KMS-11 (cell line): ENCODE results near the gene SSR1.

ENCODE experiments used
- H2AFZ ChIP-seq: fragments of 200-600 bp; sonication (generic); 2 replicates; pipeline ENCODE4 v1.6.1; 2016; ENCODE audit warnings: antibody characterized with exemption, mixed run types, low read depth
- H3K27ac ChIP-seq: fragments of 200-600 bp; sonication (generic); 2 replicates; pipeline ENCODE4 v1.6.1; 2016; ENCODE audit warnings: mild to moderate bottlenecking, mixed run types
- H3K27me3 ChIP-seq: fragments of 200-600 bp; sonication (generic); 2 replicates; pipeline ENCODE4 v1.6.1; 2017; ENCODE audit warnings: mild to moderate bottlenecking, low read depth, mixed run types, moderate library complexity; ENCODE audit not compliant: insufficient read depth
- H3K36me3 ChIP-seq: fragments of 200-600 bp; sonication (generic); 2 replicates; pipeline ENCODE4 v1.6.1; 2017; ENCODE audit warnings: mild to moderate bottlenecking, mixed run types; ENCODE audit not compliant: insufficient read depth
- H3K4me1 ChIP-seq: fragments of 200-600 bp; sonication (generic); 2 replicates; pipeline ENCODE4 v1.6.1; 2016; ENCODE audit warnings: mild to moderate bottlenecking, low read depth, mixed run types; ENCODE audit not compliant: poor library complexity, severe bottlenecking
- H3K4me2 ChIP-seq: fragments of 200-600 bp; sonication (generic); 2 replicates; pipeline ENCODE4 v1.7.0; 2016; ENCODE audit warnings: mild to moderate bottlenecking, mixed run types
- H3K4me3 ChIP-seq: fragments of 200-600 bp; sonication (generic); IDR thresholded peaks from 2 replicates; pipeline ENCODE4 v1.6.1; 2017; ENCODE audit warnings: low read depth, low read length, mixed read lengths; ENCODE audit not compliant: insufficient read depth
- H3K79me2 ChIP-seq: fragments of 200-600 bp; sonication (generic); 2 replicates; pipeline ENCODE4 v1.6.1; 2016; ENCODE audit warnings: low read depth, mixed run types; ENCODE audit not compliant: insufficient read depth
- H3K9ac ChIP-seq: fragments of 200-600 bp; sonication (generic); 2 replicates; pipeline ENCODE4 v1.6.1; 2016; ENCODE audit warnings: mild to moderate bottlenecking, mixed run types
- H4K20me1 ChIP-seq: fragments of 200-600 bp; sonication (generic); 2 replicates; pipeline ENCODE4 v1.6.1; 2016; ENCODE audit warnings: mild to moderate bottlenecking, mixed run types; ENCODE audit not compliant: insufficient read depth
- CTCF ChIP-seq: fragments of 200-600 bp; sonication (generic); conservative IDR thresholded peaks from 2 replicates; pipeline ENCODE4 v1.6.1; 2017; ENCODE audit warnings: low read depth, mild to moderate bottlenecking, antibody characterized with exemption, low read length, moderate library complexity, mixed read lengths

SSR1 gene

GRCh38 chr6:7314414-7314813 lies 1.4 kb upstream of the SSR1 start:
- Histone ChIP-seq H3K4me3 (no peak overlapping the region), H2AFZ (no peak overlapping the region), H4K20me1 (no peaks in the 10 kb centered on the region), H3K79me2 (peaks cover 35% of the 10 kb centered on the region), H3K36me3 (peaks cover 10% of the 10 kb centered on the region; the same call in 1 of the 2 replicates), H3K27me3 (no peaks in the 10 kb centered on the region), H3K9ac (no peak overlapping the region), H3K4me1 (peaks cover 22% of the 10 kb centered on the region), H3K27ac (no peak overlapping the region), H3K4me2 (no peak overlapping the region)
- no peak for TF ChIP-seq CTCF

- H3K4me1 ChIP-seq = peaks cover 24% of the 10 kb centered on the region
- peak overlapping the region; percentile 64; the same call in 1 of the 2 replicates for H3K4me2 ChIP-seq
- peak overlapping the region; percentile 95; the same call in 1 of the 2 replicates for H3K9ac ChIP-seq
- peaks cover 42% of the 10 kb centered on the region for H3K79me2 ChIP-seq
- no peak overlapping the region for H3K4me3 ChIP-seq
- no peaks in the 10 kb centered on the region for H3K27me3 ChIP-seq
- H3K36me3 ChIP-seq = peaks cover 10% of the 10 kb centered on the region; the same call in 1 of the 2 replicates
- peak overlapping the region; percentile 74; the same call in 1 of the 2 replicates for H3K27ac ChIP-seq
- no peak for TF ChIP-seq CTCF
- peak overlapping the region; percentile 83 for H2AFZ ChIP-seq
- no peaks in the 10 kb centered on the region for H4K20me1 ChIP-seq
These were observed 636 bp upstream of the SSR1 start for GRCh38 chr6:7313505-7314165.

- H3K27me3 ChIP-seq = no peaks in the 10 kb centered on the region
- peak overlapping the region; percentile 86 for H3K4me3 ChIP-seq
- peak overlapping the region; percentile 78 for H2AFZ ChIP-seq
- no peak for TF ChIP-seq CTCF
- peaks cover 13% of the 10 kb centered on the region; the same call in 1 of the 2 replicates for H3K36me3 ChIP-seq
- H3K9ac ChIP-seq = peak overlapping the region; percentile 95
- H3K4me1 ChIP-seq = peaks cover 24% of the 10 kb centered on the region
- peak overlapping the region; percentile 97 for H3K4me2 ChIP-seq
- H3K79me2 ChIP-seq = peaks cover 58% of the 10 kb centered on the region
- no peaks in the 10 kb centered on the region for H4K20me1 ChIP-seq
- peak overlapping the region; percentile 74 for H3K27ac ChIP-seq
These were observed 933 bp downstream of the SSR1 start for GRCh38 chr6:7311917-7312615.

GRCh38 chr6:7311176-7311575 lies 1.8 kb downstream of the SSR1 start:
- H4K20me1 ChIP-seq = no peaks in the 10 kb centered on the region
- TF ChIP-seq CTCF = no peak

More at GRCh38 chr6:7311176-7311575, 1.8 kb downstream of the SSR1 start:
- H3K79me2 ChIP-seq = peaks cover 62% of the 10 kb centered on the region
- H2AFZ ChIP-seq = no peak overlapping the region
- no peak overlapping the region for H3K27ac ChIP-seq
- H3K4me3 ChIP-seq = no peak overlapping the region
- peaks cover 13% of the 10 kb centered on the region; the same call in 1 of the 2 replicates for H3K36me3 ChIP-seq
- H3K4me2 ChIP-seq = peak overlapping the region; percentile 97
- H3K9ac ChIP-seq = peak overlapping the region; percentile 95; the same call in 1 of the 2 replicates
- H3K27me3 ChIP-seq = no peaks in the 10 kb centered on the region
- H3K4me1 ChIP-seq = peaks cover 24% of the 10 kb centered on the region
